Astrocyte (in vitro differentiated cells and primary cell): ENCODE results near the gene NRIP2.

Source experiments
- EZH2 ChIP-seq: IDR thresholded peaks from 2 replicates; pipeline ENCODE4 v1.6.1; 2012; ENCODE audit warnings: mild to moderate bottlenecking, low read length, inconsistent platforms; ENCODE audit not compliant: insufficient read depth
- TF ChIP-seq, protein P1 (sequence below): IDR thresholded peaks from 2 replicates; pipeline ENCODE4 v1.5.1; 2011; ENCODE audit warnings: low read depth, mild to moderate bottlenecking, inconsistent platforms, low read length, moderate library complexity; ENCODE audit not compliant: insufficient read depth

- TF ChIP-seq, protein P1, sequence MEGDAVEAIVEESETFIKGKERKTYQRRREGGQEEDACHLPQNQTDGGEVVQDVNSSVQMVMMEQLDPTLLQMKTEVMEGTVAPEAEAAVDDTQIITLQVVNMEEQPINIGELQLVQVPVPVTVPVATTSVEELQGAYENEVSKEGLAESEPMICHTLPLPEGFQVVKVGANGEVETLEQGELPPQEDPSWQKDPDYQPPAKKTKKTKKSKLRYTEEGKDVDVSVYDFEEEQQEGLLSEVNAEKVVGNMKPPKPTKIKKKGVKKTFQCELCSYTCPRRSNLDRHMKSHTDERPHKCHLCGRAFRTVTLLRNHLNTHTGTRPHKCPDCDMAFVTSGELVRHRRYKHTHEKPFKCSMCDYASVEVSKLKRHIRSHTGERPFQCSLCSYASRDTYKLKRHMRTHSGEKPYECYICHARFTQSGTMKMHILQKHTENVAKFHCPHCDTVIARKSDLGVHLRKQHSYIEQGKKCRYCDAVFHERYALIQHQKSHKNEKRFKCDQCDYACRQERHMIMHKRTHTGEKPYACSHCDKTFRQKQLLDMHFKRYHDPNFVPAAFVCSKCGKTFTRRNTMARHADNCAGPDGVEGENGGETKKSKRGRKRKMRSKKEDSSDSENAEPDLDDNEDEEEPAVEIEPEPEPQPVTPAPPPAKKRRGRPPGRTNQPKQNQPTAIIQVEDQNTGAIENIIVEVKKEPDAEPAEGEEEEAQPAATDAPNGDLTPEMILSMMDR, result no peak
- no peak for TF ChIP-seq EZH2
Observed at GRCh38 chr12:2857021-2857431, 22.2 kb upstream of the NRIP2 start, which contains the start of gene TEX52.
